ENCODE results near the gene OR10P1.

DNA sequence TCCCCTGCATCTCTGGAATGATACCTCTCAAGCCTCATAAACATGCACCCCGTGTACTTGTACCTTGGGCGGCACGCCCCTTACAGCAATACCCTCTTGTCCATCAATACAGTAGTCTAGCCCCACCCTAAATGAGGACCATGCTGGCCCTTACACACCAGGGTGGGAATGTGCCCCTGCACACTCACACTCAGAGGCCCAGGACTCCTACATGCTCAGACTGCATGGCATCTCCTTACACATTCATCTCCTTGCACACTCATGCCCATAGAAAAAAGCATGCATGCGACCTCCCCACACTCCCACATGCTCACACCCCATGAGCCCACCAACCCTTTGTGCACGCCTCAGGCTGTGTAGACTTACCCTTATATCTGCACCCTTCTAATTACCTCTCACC lies 49.0 kb downstream of the OR10P1 start:
- TF ChIP-seq, protein P1, sequence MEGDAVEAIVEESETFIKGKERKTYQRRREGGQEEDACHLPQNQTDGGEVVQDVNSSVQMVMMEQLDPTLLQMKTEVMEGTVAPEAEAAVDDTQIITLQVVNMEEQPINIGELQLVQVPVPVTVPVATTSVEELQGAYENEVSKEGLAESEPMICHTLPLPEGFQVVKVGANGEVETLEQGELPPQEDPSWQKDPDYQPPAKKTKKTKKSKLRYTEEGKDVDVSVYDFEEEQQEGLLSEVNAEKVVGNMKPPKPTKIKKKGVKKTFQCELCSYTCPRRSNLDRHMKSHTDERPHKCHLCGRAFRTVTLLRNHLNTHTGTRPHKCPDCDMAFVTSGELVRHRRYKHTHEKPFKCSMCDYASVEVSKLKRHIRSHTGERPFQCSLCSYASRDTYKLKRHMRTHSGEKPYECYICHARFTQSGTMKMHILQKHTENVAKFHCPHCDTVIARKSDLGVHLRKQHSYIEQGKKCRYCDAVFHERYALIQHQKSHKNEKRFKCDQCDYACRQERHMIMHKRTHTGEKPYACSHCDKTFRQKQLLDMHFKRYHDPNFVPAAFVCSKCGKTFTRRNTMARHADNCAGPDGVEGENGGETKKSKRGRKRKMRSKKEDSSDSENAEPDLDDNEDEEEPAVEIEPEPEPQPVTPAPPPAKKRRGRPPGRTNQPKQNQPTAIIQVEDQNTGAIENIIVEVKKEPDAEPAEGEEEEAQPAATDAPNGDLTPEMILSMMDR (IDR thresholded peaks at IDR 0.05; ENCODE audit: insufficient read depth, low read depth, low read length), result no peak
- no peak for TF ChIP-seq EZH2 (IDR thresholded peaks at IDR 0.05; ENCODE audit: insufficient read depth, low read length)
